H9 (cell line): ENCODE results near the gene SORCS2. TPM values are rescaled to one million over a fixed set of nuclear protein-coding genes. Genes with fewer than 3 reads are reported as not detected.
A peak's percentile ranks its signal among the peaks of the same experiment; 100 is the strongest.

Source experiments
- DNase-seq: peaks from one replicate; pipeline ENCODE4 v3.0.0-alpha.2; 2017
- H2AFZ ChIP-seq: one replicate; pipeline ENCODE4 v1.6.1; 2013; ENCODE audit warnings: mild to moderate bottlenecking, low read length, control low read depth, moderate library complexity
- H2AK5ac ChIP-seq: 2 replicates; pipeline ENCODE4 v1.6.1; 2013; ENCODE audit warnings: low read length, control low read depth, mixed read lengths; ENCODE audit not compliant: insufficient read length
- H2BK120ac ChIP-seq: one replicate; pipeline ENCODE4 v1.6.1; 2013; ENCODE audit warnings: low read depth, mild to moderate bottlenecking, low read length, control low read depth, inconsistent platforms; ENCODE audit not compliant: poor library complexity, severe bottlenecking
- H2BK12ac ChIP-seq: 2 replicates; pipeline ENCODE4 v1.6.1; 2013; ENCODE audit warnings: low read length, control low read depth, mixed read lengths, low read depth; ENCODE audit not compliant: insufficient read length
- H2BK15ac ChIP-seq: 2 replicates; pipeline ENCODE4 v1.6.1; 2013; ENCODE audit warnings: low read depth, low read length, control low read depth
- H2BK20ac ChIP-seq: one replicate; pipeline ENCODE4 v1.6.1; 2013; ENCODE audit warnings: low read depth, mild to moderate bottlenecking, low read length, control low read depth, inconsistent platforms; ENCODE audit not compliant: poor library complexity, severe bottlenecking
- H2BK5ac ChIP-seq: 2 replicates; pipeline ENCODE4 v1.6.1; 2013; ENCODE audit warnings: low read length, control low read depth, mixed read lengths; ENCODE audit not compliant: insufficient read length
- H3K14ac ChIP-seq: 2 replicates; pipeline ENCODE4 v1.6.1; 2013; ENCODE audit warnings: low read length, control low read depth; ENCODE audit not compliant: insufficient read depth
- H3K18ac ChIP-seq: 2 replicates; pipeline ENCODE4 v1.6.1; 2013; ENCODE audit warnings: low read depth, mild to moderate bottlenecking, mixed read lengths, low read length, control low read depth; ENCODE audit not compliant: insufficient read length
- H3K23ac ChIP-seq: 2 replicates; pipeline ENCODE4 v1.6.1; 2013; ENCODE audit warnings: low read length, control low read depth, mixed read lengths, low read depth; ENCODE audit not compliant: insufficient read length
- H3K23me2 ChIP-seq: 2 replicates; pipeline ENCODE4 v1.6.1; 2013; ENCODE audit warnings: low read depth, mild to moderate bottlenecking, mixed read lengths, low read length, control low read depth; ENCODE audit not compliant: insufficient read length, poor library complexity, severe bottlenecking
- H3K27ac ChIP-seq: 2 replicates; pipeline ENCODE4 v1.5.1; 2013; ENCODE audit warnings: low read length, control low read depth, mixed read lengths, low read depth; ENCODE audit not compliant: insufficient read length
- H3K27me3 ChIP-seq: 2 replicates; pipeline ENCODE4 v1.6.1; 2013; ENCODE audit warnings: low read length, control low read depth, inconsistent platforms; ENCODE audit not compliant: insufficient read depth
- H3K4ac ChIP-seq: 2 replicates; pipeline ENCODE4 v1.6.1; 2013; ENCODE audit warnings: low read depth, mild to moderate bottlenecking, control low read depth, inconsistent platforms, low read length, moderate library complexity
- H3K4me1 ChIP-seq: 2 replicates; pipeline ENCODE4 v1.6.1; 2013; ENCODE audit warnings: low read length, control low read depth, inconsistent platforms; ENCODE audit not compliant: insufficient read depth
- H3K4me2 ChIP-seq: 2 replicates; pipeline ENCODE4 v1.6.1; 2013; ENCODE audit warnings: low read length, control low read depth, mixed read lengths; ENCODE audit not compliant: insufficient read length, insufficient read depth
- H3K56ac ChIP-seq: 2 replicates; pipeline ENCODE4 v1.6.1; 2013; ENCODE audit warnings: low read depth, mild to moderate bottlenecking, mixed read lengths, low read length, control low read depth; ENCODE audit not compliant: insufficient read length
- H3K79me1 ChIP-seq: 2 replicates; pipeline ENCODE4 v1.6.1; 2013; ENCODE audit warnings: low read depth, mild to moderate bottlenecking, moderate library complexity, low read length, control low read depth, inconsistent platforms; ENCODE audit not compliant: insufficient read depth, poor library complexity, severe bottlenecking
- H3K79me2 ChIP-seq: 2 replicates; pipeline ENCODE4 v1.6.1; 2013; ENCODE audit warnings: low read length, control low read depth, inconsistent platforms; ENCODE audit not compliant: insufficient read depth
- H3K9ac ChIP-seq: 2 replicates; pipeline ENCODE4 v1.6.1; 2013; ENCODE audit warnings: low read length, control low read depth, mixed read lengths; ENCODE audit not compliant: insufficient read length; ENCODE audit errors: extremely low read depth
- H3K9me3 ChIP-seq: one replicate; pipeline ENCODE4 v1.6.1; 2013; ENCODE audit warnings: low read depth, low read length, inconsistent platforms; ENCODE audit not compliant: control insufficient read depth
- H3T11ph ChIP-seq: one replicate; pipeline ENCODE4 v1.6.1; 2013; ENCODE audit warnings: mild to moderate bottlenecking, low read length, control low read depth, inconsistent platforms
- H4K20me1 ChIP-seq: one replicate; pipeline ENCODE4 v1.6.1; 2013; ENCODE audit not compliant: control insufficient read depth, insufficient read length, insufficient read depth
- H4K5ac ChIP-seq: 2 replicates; pipeline ENCODE4 v1.6.1; 2013; ENCODE audit warnings: low read depth, mild to moderate bottlenecking, mixed read lengths, low read length, control low read depth; ENCODE audit not compliant: insufficient read length
- H4K8ac ChIP-seq: replicated peaks from 2 replicates; pipeline ENCODE4 v1.6.1; 2013; ENCODE audit warnings: low read length, control low read depth, mixed read lengths, low read depth; ENCODE audit not compliant: insufficient read length
- H4K91ac ChIP-seq: 2 replicates; pipeline ENCODE4 v1.6.1; 2013; ENCODE audit warnings: low read depth, mild to moderate bottlenecking, moderate library complexity, mixed read lengths, low read length, control low read depth; ENCODE audit not compliant: insufficient read length
- H3K27ac Mint-ChIP-seq, 3 experiments: 2 replicates in 2 of 3; 3 replicates in 1 of 3; pipeline ENCODE4 v1.8.0; 2020 to 2021; ENCODE audit warnings: mixed read lengths in 3 of 3, mild to moderate bottlenecking in 1 of 3, moderate library complexity in 1 of 3
- H3K27me3 Mint-ChIP-seq: 2 replicates; pipeline ENCODE4 v1.8.0; 2021; ENCODE audit warnings: low read depth, mild to moderate bottlenecking, moderate library complexity, mixed read lengths
- H3K36me3 Mint-ChIP-seq, 3 experiments: 2 replicates in 2 of 3; 3 replicates in 1 of 3; pipeline ENCODE4 v1.8.0; 2020 to 2021; ENCODE audit warnings: low read depth in 3 of 3, mixed read lengths in 3 of 3; ENCODE audit not compliant: insufficient read depth in 1 of 3
- H3K4me1 Mint-ChIP-seq, 2 experiments: 2 replicates each; pipeline ENCODE4 v1.8.0; 2020; ENCODE audit warnings: mixed read lengths in 2 of 2
- H3K4me3 Mint-ChIP-seq, 2 experiments: 2 replicates in 1 of 2; 3 replicates in 1 of 2; pipeline ENCODE4 v1.8.0; 2020 to 2021; ENCODE audit warnings: mild to moderate bottlenecking in 2 of 2, mixed read lengths in 2 of 2, moderate library complexity in 1 of 2
- H3K9me3 Mint-ChIP-seq, 2 experiments: 2 replicates in 1 of 2; 3 replicates in 1 of 2; pipeline ENCODE4 v1.8.0; 2020; ENCODE audit warnings: mild to moderate bottlenecking in 2 of 2, mixed read lengths in 2 of 2, moderate library complexity in 1 of 2
- WGBS: extraction: QIAGEN DNeasy Blood & Tissue Kit; methylation state at CpG from one replicate; pipeline ENCODE4 v1.1.7; 2013; ENCODE audit warnings: missing lambda C conversion rate, low lambda C conversion rate, mixed read lengths; ENCODE audit not compliant: insufficient read length; ENCODE audit errors: extremely low coverage; 5-methylcytosine and 5-hydroxymethylcytosine counted together
- total RNA-seq: library from RNA; stranded (reverse); gene quantifications from 2 replicates; pipeline ENCODE4 v1.2.1, GENCODE V29; 2021
- TF ChIP-seq, protein P1 (sequence below): fragments of 200-600 bp; sonication (generic); conservative IDR thresholded peaks from 3 replicates; pipeline ENCODE4 v1.8.0; 2021; ENCODE audit warnings: antibody characterized with exemption, mild to moderate bottlenecking

Gene SORCS2
- total RNA-seq, 1 experiment from 2014 or later = 0.57 TPM

DNA sequence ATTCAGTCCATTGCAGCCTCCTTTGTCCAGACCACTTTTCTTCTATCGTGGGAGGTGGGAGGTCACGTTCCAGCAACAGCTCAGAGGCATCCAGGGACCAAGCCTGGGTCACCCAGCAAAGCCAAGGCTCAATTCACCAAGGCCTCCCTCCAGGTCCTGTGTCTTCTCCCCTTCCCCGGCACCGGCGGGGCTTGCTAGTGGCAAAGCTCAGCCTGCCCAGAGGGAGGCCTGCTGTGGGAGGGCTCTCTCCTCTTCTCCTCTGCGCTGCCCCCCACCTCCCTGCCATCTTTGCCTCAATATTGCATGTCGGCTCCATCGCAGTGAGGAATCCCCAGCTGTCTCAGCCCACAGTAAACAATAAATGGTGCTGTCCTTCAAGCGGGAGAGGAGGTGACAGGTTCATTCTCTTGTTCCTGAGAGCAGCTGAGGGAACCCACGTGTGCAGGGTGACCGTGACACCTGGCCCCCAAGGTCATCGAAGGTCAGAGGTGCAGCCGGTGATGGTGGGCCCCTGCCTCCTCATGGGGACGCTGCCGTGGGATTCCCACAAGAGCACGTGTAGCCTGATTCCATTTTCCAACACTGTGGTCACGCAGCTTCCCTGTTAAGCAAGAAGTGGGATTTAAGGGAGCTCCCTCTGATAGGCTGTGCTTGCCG is 353.9 kb downstream of the SORCS2 start:
- Histone ChIP-seq H3K23ac (no peak overlapping the region), H2BK20ac (no peak overlapping the region), H2BK12ac (no peak overlapping the region), H3K9ac (no peak overlapping the region), H3K79me1 (no peaks in the 10 kb centered on the region), H3K4me1 (no peaks in the 10 kb centered on the region), H3K9me3 (no peaks in the 10 kb centered on the region), H3K18ac (no peak overlapping the region), H3K23me2 (no peaks in the 10 kb centered on the region), H4K8ac (no peak overlapping the region), H3K56ac (no peak overlapping the region), H2BK5ac (no peak overlapping the region), H3K79me2 (no peaks in the 10 kb centered on the region), H2AK5ac (no peak overlapping the region), H3K27ac (no peak overlapping the region), H3K27me3 (no peaks in the 10 kb centered on the region), H3K4me2 (no peak overlapping the region), H3K14ac (0 out of 2 replicates have a peak overlapping the region, but pooled peaks have one; percentile 49), H2BK120ac (no peak overlapping the region), H3K4ac (no peak overlapping the region), H2BK15ac (no peak overlapping the region), H3T11ph (no peak overlapping the region), H4K20me1 (no peaks in the 10 kb centered on the region), H4K91ac (no peak overlapping the region), H2AFZ (no peak overlapping the region), H4K5ac (no peak overlapping the region)
- no peak overlapping the region for H3K27ac Mint-ChIP-seq
- H3K9me3 Mint-ChIP-seq = peaks cover 4% of the 10 kb centered on the region in 2 experiments; a peak in 3 of 5 replicates
- DNase-seq = no peak
- TF ChIP-seq, protein P1, sequence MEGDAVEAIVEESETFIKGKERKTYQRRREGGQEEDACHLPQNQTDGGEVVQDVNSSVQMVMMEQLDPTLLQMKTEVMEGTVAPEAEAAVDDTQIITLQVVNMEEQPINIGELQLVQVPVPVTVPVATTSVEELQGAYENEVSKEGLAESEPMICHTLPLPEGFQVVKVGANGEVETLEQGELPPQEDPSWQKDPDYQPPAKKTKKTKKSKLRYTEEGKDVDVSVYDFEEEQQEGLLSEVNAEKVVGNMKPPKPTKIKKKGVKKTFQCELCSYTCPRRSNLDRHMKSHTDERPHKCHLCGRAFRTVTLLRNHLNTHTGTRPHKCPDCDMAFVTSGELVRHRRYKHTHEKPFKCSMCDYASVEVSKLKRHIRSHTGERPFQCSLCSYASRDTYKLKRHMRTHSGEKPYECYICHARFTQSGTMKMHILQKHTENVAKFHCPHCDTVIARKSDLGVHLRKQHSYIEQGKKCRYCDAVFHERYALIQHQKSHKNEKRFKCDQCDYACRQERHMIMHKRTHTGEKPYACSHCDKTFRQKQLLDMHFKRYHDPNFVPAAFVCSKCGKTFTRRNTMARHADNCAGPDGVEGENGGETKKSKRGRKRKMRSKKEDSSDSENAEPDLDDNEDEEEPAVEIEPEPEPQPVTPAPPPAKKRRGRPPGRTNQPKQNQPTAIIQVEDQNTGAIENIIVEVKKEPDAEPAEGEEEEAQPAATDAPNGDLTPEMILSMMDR = no peak
- H3K36me3 Mint-ChIP-seq = no peaks in the 10 kb centered on the region
- H3K4me1 Mint-ChIP-seq = no peaks in the 10 kb centered on the region
- H3K4me3 Mint-ChIP-seq = no peak overlapping the region
- WGBS = no CpG with 5 or more reads among the region's 18 CpGs
- H3K27me3 Mint-ChIP-seq = peaks cover 7% of the 10 kb centered on the region
